ENCODE data around the gene JARID2. TPM values are rescaled to one million over a fixed set of nuclear protein-coding genes. Genes with fewer than 3 reads are reported as not detected.

JARID2 gene
- total RNA-seq, 1 donor from 2014 or later: 5.0 TPM

DNA sequence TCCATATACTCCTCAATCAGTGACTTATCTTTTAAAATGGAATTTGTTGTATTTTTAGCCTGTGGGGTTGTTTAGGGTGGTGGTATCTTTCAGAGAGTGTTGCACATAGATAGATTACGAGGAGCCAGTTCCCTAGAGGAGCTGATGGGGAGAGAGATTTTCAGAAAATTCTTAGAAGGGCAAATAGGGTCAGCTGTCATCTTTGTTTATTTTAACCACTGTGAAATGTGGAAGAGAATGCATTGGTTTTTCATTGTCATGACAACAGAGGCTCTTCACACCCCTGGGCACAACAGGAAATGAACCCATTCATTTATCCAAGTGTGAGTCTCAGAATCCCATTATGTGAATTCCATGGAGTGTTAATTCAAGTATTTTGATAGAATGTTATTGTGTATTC, 188.4 kb downstream of the JARID2 start:
- H3K36me3 ChIP-seq: no peaks in the 10 kb centered on the region
- H3K27me3 ChIP-seq: no peaks in the 10 kb centered on the region
- no peaks in the 10 kb centered on the region for H3K9me3 ChIP-seq
- DNase-seq (ENCODE audit: low spot score in 2 of 2): no peak
- TF ChIP-seq, protein P1, sequence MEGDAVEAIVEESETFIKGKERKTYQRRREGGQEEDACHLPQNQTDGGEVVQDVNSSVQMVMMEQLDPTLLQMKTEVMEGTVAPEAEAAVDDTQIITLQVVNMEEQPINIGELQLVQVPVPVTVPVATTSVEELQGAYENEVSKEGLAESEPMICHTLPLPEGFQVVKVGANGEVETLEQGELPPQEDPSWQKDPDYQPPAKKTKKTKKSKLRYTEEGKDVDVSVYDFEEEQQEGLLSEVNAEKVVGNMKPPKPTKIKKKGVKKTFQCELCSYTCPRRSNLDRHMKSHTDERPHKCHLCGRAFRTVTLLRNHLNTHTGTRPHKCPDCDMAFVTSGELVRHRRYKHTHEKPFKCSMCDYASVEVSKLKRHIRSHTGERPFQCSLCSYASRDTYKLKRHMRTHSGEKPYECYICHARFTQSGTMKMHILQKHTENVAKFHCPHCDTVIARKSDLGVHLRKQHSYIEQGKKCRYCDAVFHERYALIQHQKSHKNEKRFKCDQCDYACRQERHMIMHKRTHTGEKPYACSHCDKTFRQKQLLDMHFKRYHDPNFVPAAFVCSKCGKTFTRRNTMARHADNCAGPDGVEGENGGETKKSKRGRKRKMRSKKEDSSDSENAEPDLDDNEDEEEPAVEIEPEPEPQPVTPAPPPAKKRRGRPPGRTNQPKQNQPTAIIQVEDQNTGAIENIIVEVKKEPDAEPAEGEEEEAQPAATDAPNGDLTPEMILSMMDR (IDR thresholded peaks at IDR 0.05): no peak
- intact Hi-C loops (cut with DNase I): no loop called here
- no peak overlapping the region for H3K27ac ChIP-seq
- H3K4me1 ChIP-seq: peaks cover 0 to 18% of the 10 kb centered on the region in 2 donors
- no peak overlapping the region for H3K4me3 ChIP-seq

DNA sequence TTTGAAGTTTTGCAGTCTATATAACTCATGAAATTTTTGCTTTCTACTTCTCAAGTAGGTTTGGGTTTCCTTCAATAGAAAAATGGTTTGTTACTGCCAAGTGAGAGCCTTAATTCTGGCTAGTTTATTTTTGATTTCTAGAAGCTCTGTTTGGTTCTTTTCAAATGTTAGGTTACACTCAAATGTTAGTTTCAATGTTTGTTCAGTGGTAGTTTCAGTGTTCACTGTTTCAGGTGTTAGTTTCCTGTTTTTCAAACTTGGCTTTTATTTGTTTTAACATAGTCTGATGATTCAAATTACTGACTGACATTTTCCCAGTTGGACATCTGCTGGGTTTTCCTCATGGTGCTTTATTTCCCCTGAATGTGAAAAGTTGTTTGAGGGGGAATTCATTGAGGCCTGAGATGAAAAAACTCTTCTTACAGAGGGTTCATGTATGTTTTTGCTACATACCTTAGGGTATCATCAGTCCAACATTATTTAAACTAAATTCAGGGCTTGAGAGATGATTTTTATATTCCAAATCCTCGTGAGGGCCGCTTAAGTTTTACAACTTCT, 189.0 kb downstream of the JARID2 start:
- intact Hi-C loops (cut with DNase I): no loop called here
- Histone ChIP-seq H3K27me3 (no peaks in the 10 kb centered on the region), H3K9me3 (no peaks in the 10 kb centered on the region), H3K4me1 (peaks cover 0 to 18% of the 10 kb centered on the region in 2 donors), H3K27ac (no peak overlapping the region), H3K36me3 (no peaks in the 10 kb centered on the region), H3K4me3 (no peak overlapping the region)
- no peak for DNase-seq (ENCODE audit: low spot score in 2 of 2)
- TF ChIP-seq, protein P1 (IDR thresholded peaks at IDR 0.05): no peak

DNA sequence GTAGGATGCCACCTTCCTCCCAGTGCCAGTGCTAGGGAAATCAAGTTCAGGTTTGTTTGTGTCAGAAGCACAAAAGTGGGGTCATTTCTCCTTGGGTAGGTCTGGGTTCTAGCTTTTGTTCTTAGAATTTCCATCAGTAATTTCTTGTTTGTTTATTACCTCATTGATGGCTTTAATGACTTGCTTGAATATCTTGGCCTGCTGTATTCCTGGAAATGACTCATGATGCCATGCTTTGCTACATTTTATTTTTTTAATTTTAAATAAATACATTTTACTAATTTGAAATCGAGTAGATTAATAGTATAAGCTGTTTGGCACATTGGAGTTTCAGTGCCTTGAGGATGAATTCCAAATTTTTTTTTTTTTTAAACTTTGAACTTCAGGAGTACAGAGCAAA, 189.6 kb downstream of the JARID2 start:
- intact Hi-C loops (cut with DNase I): no loop called here
- Histone ChIP-seq H3K27me3 (no peaks in the 10 kb centered on the region), H3K9me3 (no peaks in the 10 kb centered on the region), H3K36me3 (no peaks in the 10 kb centered on the region), H3K27ac (no peak overlapping the region), H3K4me1 (peaks cover 0 to 16% of the 10 kb centered on the region in 2 donors), H3K4me3 (no peak overlapping the region)
- DNase-seq (ENCODE audit: low spot score in 2 of 2): no peak
- TF ChIP-seq, protein P1 (IDR thresholded peaks at IDR 0.05): no peak

DNA sequence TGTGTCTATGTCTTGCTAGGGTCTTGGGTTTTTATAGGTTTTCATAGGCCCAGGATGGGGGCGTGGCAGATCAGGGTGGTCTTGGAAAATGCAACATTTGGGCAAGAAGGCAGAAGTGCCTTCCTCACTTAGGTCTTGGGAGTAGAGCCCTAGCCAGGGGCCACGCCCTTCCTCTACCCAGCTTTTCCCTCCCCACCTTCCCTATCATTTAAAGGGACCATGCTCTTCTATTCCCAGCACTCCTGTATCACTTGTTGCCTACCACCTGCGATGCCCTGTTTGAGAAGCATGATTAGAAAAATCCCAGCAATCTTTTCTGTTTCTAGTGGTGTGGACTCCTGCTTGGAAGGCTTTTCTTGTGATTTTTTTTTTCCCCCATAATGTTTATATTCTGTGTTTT, 190.6 kb downstream of the JARID2 start:
- no peak for DNase-seq (ENCODE audit: low spot score in 2 of 2)
- peaks cover 0 to 14% of the 10 kb centered on the region in 2 donors for H3K4me1 ChIP-seq
- TF ChIP-seq, protein P1 (IDR thresholded peaks at IDR 0.05): no peak
- intact Hi-C loops (cut with DNase I): no loop called here
- H3K4me3 ChIP-seq: no peak overlapping the region
- H3K9me3 ChIP-seq: no peaks in the 10 kb centered on the region
- H3K27ac ChIP-seq: no peak overlapping the region
- H3K36me3 ChIP-seq: no peaks in the 10 kb centered on the region
- no peaks in the 10 kb centered on the region for H3K27me3 ChIP-seq

DNA sequence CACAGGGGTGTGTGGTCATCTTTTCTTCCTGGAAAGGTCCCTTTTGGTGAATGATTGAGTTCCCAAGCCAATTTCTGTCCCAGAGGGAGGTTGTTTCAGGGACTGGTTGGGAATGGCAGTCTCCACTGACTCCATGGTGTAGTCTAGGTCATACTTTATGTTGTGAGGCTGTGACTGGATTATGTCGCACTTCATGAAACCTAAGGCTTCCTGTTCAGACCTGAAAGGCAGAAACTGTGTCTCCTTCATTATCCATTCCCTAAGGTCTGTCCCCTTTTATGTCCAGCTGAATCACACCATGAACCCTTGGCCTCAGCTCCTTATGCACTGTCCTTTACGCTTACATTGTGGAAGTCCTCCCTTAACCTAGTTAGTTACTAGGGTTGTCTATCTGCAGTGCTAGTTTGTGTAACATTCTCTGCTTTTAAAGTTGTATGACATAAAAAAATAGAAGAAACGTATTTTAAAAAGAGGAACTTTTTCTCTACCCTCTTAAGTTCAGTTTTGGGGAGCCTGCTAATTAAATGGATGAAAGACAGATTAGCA, 191.3 kb downstream of the JARID2 start:
- Histone ChIP-seq H3K27ac (no peak overlapping the region), H3K4me3 (no peak overlapping the region), H3K36me3 (no peaks in the 10 kb centered on the region), H3K4me1 (peaks cover 0 to 19% of the 10 kb centered on the region in 2 donors), H3K27me3 (no peaks in the 10 kb centered on the region), H3K9me3 (no peaks in the 10 kb centered on the region)
- intact Hi-C loops (cut with DNase I): no loop called here
- DNase-seq (ENCODE audit: low spot score in 2 of 2): no peak
- TF ChIP-seq, protein P1 (IDR thresholded peaks at IDR 0.05): no peak

All from ascending aorta (tissue), 2 donors.